Erythroblast (primary cell): ENCODE measurements around the gene CAPN13.

Experiments used
- GATA1 ChIP-seq: IDR thresholded peaks from 2 replicates; pipeline ENCODE4 v1.6.1; 2011; ENCODE audit warnings: low read depth, mild to moderate bottlenecking, control low read depth, low read length, moderate library complexity
- POLR2A ChIP-seq: IDR thresholded peaks from 2 replicates; pipeline ENCODE4 v1.6.1; 2011; ENCODE audit warnings: mild to moderate bottlenecking, low read length

DNA sequence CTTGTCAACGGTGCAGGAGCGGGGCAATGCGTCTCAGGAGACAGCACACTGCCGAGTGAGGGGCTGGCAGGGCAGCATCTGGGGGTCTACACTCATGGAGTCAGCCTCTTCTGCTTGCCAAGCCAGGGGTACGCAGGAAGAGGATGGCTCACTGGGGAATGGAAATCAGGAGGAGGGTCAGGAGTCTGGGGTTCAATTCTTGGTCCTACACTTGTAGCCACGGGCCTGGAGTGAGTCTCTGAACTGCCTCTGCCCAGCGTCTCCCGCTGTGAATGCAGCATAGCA lies 70.0 kb downstream of the CAPN13 start:
- no peak for TF ChIP-seq POLR2A
- no peak for TF ChIP-seq GATA1
